COLO668 (cell line): ENCODE measurements around the gene CRTC1.
A peak's percentile ranks its signal among the peaks of the same experiment; 100 is the strongest.
"Not testable (repeated sequence)": the region's sequence is repeated elsewhere in the genome, so short reads cannot be mapped to it uniquely, and the experiment has no call there.

ENCODE experiments used
- DNase-seq: peaks from one replicate; lab custom pipeline; 2025; ENCODE audit not compliant: unreplicated experiment; lab: John Stamatoyannopoulos, UW

The CRTC1 gene

GRCh38 chr19:18725841-18726770 is 42.6 kb downstream of the CRTC1 start:
- DNase-seq: peak; percentile 55

- DNase-seq: no peak
Measured at GRCh38 chr19:18726846-18727245, 43.4 kb downstream of the CRTC1 start.

GRCh38 chr19:18727602-18728001 is 44.1 kb downstream of the CRTC1 start:
- DNase-seq: not testable (repeated sequence)

- DNase-seq: no peak
Measured at GRCh38 chr19:18729933-18730530, 46.6 kb downstream of the CRTC1 start.

- no peak for DNase-seq
Measured at GRCh38 chr19:18730885-18731513, 47.5 kb downstream of the CRTC1 start.

GRCh38 chr19:18731562-18732008 is 48.1 kb downstream of the CRTC1 start:
- DNase-seq: no peak

GRCh38 chr19:18733196-18733647 is 49.7 kb downstream of the CRTC1 start:
- no peak for DNase-seq

GRCh38 chr19:18733762-18734332 is 50.4 kb downstream of the CRTC1 start:
- not testable (repeated sequence) for DNase-seq

- DNase-seq: peak; percentile 75
Measured at GRCh38 chr19:18735324-18735723, 51.8 kb downstream of the CRTC1 start.

GRCh38 chr19:18735752-18736151 is 52.3 kb downstream of the CRTC1 start:
- no peak for DNase-seq

- peak; percentile 79 for DNase-seq
Measured at GRCh38 chr19:18736415-18737336, 53.2 kb downstream of the CRTC1 start.

- no peak for DNase-seq
Measured at GRCh38 chr19:18737337-18737953, 54.0 kb downstream of the CRTC1 start.

GRCh38 chr19:18737954-18738351 is 54.5 kb downstream of the CRTC1 start:
- peak; percentile 48 for DNase-seq

GRCh38 chr19:18738961-18739690 is 55.6 kb downstream of the CRTC1 start:
- no peak for DNase-seq

- peak; percentile 93 for DNase-seq
Measured at GRCh38 chr19:18741124-18742121, 57.9 kb downstream of the CRTC1 start.

- no peak for DNase-seq
Measured at GRCh38 chr19:18742324-18742723, 58.8 kb downstream of the CRTC1 start.

GRCh38 chr19:18742838-18743783 is 59.6 kb downstream of the CRTC1 start:
- no peak for DNase-seq
